CD4-positive, CD25-positive, alpha-beta regulatory T cell (primary cell): ENCODE results near the gene ZDHHC11B. TPM values are rescaled to one million over a fixed set of nuclear protein-coding genes. Genes with fewer than 3 reads are reported as not detected.
"Not testable (repeated sequence)": the region's sequence is repeated elsewhere in the genome, so short reads cannot be mapped to it uniquely, and the experiment has no call there.

Source experiments
- ATAC-seq, 2 donors: fragments of 150-1000 bp; cut with Tn5 transposase; one replicate each; pipeline ENCODE4 v1.10.0; 2021; ENCODE audit warnings: low read depth in 2 of 2, moderate number of reproducible peaks in 2 of 2, moderate library complexity in 1 of 2
- DNase-seq, 3 donors: peaks; one replicate each; pipeline versions ENCODE4 v3.0.0 to v3.0.0-alpha.2; 2012 to 2022; ENCODE audit warnings: mixed read lengths in 1 of 3
- H3K27ac ChIP-seq: one replicate; pipeline ENCODE4 v1.7.0; 2013; ENCODE audit warnings: mild to moderate bottlenecking, low read length; ENCODE audit not compliant: insufficient read depth, poor library complexity, severe bottlenecking
- H3K27me3 ChIP-seq: one replicate; pipeline ENCODE4 v1.7.0; 2013; ENCODE audit warnings: low read length; ENCODE audit not compliant: control insufficient read depth, insufficient read depth
- H3K36me3 ChIP-seq: one replicate; pipeline ENCODE4 v1.7.0; 2013; ENCODE audit warnings: mild to moderate bottlenecking, low read length, moderate library complexity; ENCODE audit not compliant: control insufficient read depth, insufficient read depth
- H3K4me1 ChIP-seq: 2 replicates; pipeline ENCODE4 v1.7.0; 2013; ENCODE audit warnings: mild to moderate bottlenecking, low read length; ENCODE audit not compliant: insufficient read depth, control insufficient read depth, poor library complexity, severe bottlenecking
- H3K4me3 ChIP-seq: one replicate; pipeline ENCODE4 v1.7.0; 2013; ENCODE audit warnings: low read depth, mild to moderate bottlenecking, low read length, moderate library complexity
- H3K9me3 ChIP-seq, 2 experiments: 1 replicate in 1 of 2; 2 replicates in 1 of 2; pipeline ENCODE4 v1.7.0; 2013; ENCODE audit warnings: low read length in 2 of 2, mild to moderate bottlenecking in 1 of 2, moderate library complexity in 1 of 2; ENCODE audit not compliant: control insufficient read depth in 2 of 2
- H3K27ac Mint-ChIP-seq, 3 donors: one replicate each; pipeline ENCODE4 v1.8.0; 2020 to 2022; ENCODE audit warnings: mild to moderate bottlenecking in 3 of 3, mixed read lengths in 3 of 3, moderate library complexity in 2 of 3
- H3K27me3 Mint-ChIP-seq: one replicate; pipeline ENCODE4 v1.8.0; 2022; ENCODE audit warnings: mild to moderate bottlenecking, mixed read lengths
- H3K36me3 Mint-ChIP-seq: one replicate; pipeline ENCODE4 v1.8.0; 2020; ENCODE audit warnings: mixed read lengths
- H3K4me1 Mint-ChIP-seq, 4 donors: one replicate each; pipeline ENCODE4 v1.8.0; 2020 to 2022; ENCODE audit warnings: mixed read lengths in 4 of 4, mild to moderate bottlenecking in 1 of 4
- H3K4me3 Mint-ChIP-seq, 4 donors: one replicate each; pipeline ENCODE4 v1.8.0; 2020 to 2022; ENCODE audit warnings: mild to moderate bottlenecking in 4 of 4, mixed read lengths in 4 of 4, moderate library complexity in 3 of 4
- H3K9me3 Mint-ChIP-seq, 7 donors: one replicate each; pipeline ENCODE4 v1.8.0; 2020 to 2022; ENCODE audit warnings: mixed read lengths in 7 of 7, mild to moderate bottlenecking in 3 of 7, moderate library complexity in 2 of 7
- polyA plus RNA-seq, 4 donors: library from polyadenylated mRNA; unstranded; fragments of 300-500 nt; fragmentation: Illumina TruSeq; gene quantifications; one replicate each; pipeline ENCODE4 v1.2.3, GENCODE V29; 2021
- total RNA-seq: library from RNA; stranded (reverse); gene quantifications from one replicate; pipeline ENCODE4 v1.2.3, GENCODE V29; 2022

The ZDHHC11B gene
- total and polyA plus RNA-seq, 5 donors from 2014 or later: 17.7 TPM; not detected in 4

GRCh38 chr5:775961-776861 lies 8.3 kb downstream of the ZDHHC11B start:
- Histone ChIP-seq H3K4me3 (no peak overlapping the region), H3K27me3 (no peaks in the 10 kb centered on the region), H3K9me3 (no peaks in the 10 kb centered on the region), H3K36me3 (no peaks in the 10 kb centered on the region), H3K27ac (no peak overlapping the region), H3K4me1 (no peaks in the 10 kb centered on the region)
- Mint-ChIP-seq H3K27me3 (no peaks in the 10 kb centered on the region), H3K27ac (no peak overlapping the region), H3K4me3 (no peak overlapping the region), H3K9me3 (no peaks in the 10 kb centered on the region), H3K36me3 (no peaks in the 10 kb centered on the region), H3K4me1 (peaks cover 0 to 3% (median 0%) of the 10 kb centered on the region in 4 donors)
- ATAC-seq (no peak), DNase-seq (no peak)

GRCh38 chr5:775595-775960 lies 9.0 kb downstream of the ZDHHC11B start:
- H3K27me3 ChIP-seq, H3K9me3 Mint-ChIP-seq, H3K27ac Mint-ChIP-seq, H3K9me3 ChIP-seq, ATAC-seq, H3K27me3 Mint-ChIP-seq, H3K36me3 ChIP-seq, H3K36me3 Mint-ChIP-seq, H3K4me3 ChIP-seq, DNase-seq, H3K4me1 ChIP-seq, H3K27ac ChIP-seq, H3K4me3 Mint-ChIP-seq, H3K4me1 Mint-ChIP-seq: not testable (repeated sequence)

- not testable (repeated sequence) for H3K9me3 Mint-ChIP-seq, H3K27ac ChIP-seq, H3K36me3 ChIP-seq, H3K27ac Mint-ChIP-seq, H3K4me3 Mint-ChIP-seq, DNase-seq, H3K27me3 ChIP-seq, H3K4me1 ChIP-seq, H3K9me3 ChIP-seq, H3K4me1 Mint-ChIP-seq, H3K36me3 Mint-ChIP-seq, H3K27me3 Mint-ChIP-seq, ATAC-seq, H3K4me3 ChIP-seq
These were observed 9.5 kb downstream of the ZDHHC11B start for GRCh38 chr5:774854-775505.

- not testable (repeated sequence) for DNase-seq
These were observed 10.2 kb downstream of the ZDHHC11B start for GRCh38 chr5:774304-774703.

GRCh38 chr5:773517-774264 lies 10.8 kb downstream of the ZDHHC11B start:
- Histone ChIP-seq H3K4me3 (no peak overlapping the region), H3K27ac (no peak overlapping the region), H3K9me3 (no peaks in the 10 kb centered on the region), H3K36me3 (no peaks in the 10 kb centered on the region), H3K4me1 (no peaks in the 10 kb centered on the region), H3K27me3 (no peaks in the 10 kb centered on the region)
- DNase-seq (no peak), ATAC-seq (no peak)
- H3K27ac Mint-ChIP-seq: no peak overlapping the region
- H3K9me3 Mint-ChIP-seq: no peaks in the 10 kb centered on the region
- no peaks in the 10 kb centered on the region for H3K27me3 Mint-ChIP-seq
- H3K4me3 Mint-ChIP-seq: no peak overlapping the region
- H3K4me1 Mint-ChIP-seq: peaks cover 0 to 3% (median 0%) of the 10 kb centered on the region in 4 donors
- H3K36me3 Mint-ChIP-seq: no peaks in the 10 kb centered on the region

More at GRCh38 chr5:774304-774703, 10.2 kb downstream of the ZDHHC11B start:
- H3K4me1 ChIP-seq, H3K9me3 Mint-ChIP-seq, H3K36me3 ChIP-seq, H3K4me3 Mint-ChIP-seq, H3K27ac ChIP-seq, H3K27me3 Mint-ChIP-seq, H3K9me3 ChIP-seq, H3K27ac Mint-ChIP-seq, H3K4me3 ChIP-seq, H3K27me3 ChIP-seq, H3K36me3 Mint-ChIP-seq, ATAC-seq, H3K4me1 Mint-ChIP-seq: not testable (repeated sequence)

- H3K36me3 ChIP-seq, H3K4me3 Mint-ChIP-seq, H3K27ac Mint-ChIP-seq, H3K9me3 Mint-ChIP-seq, H3K4me1 ChIP-seq, DNase-seq, ATAC-seq, H3K27me3 Mint-ChIP-seq, H3K27ac ChIP-seq, H3K27me3 ChIP-seq, H3K36me3 Mint-ChIP-seq, H3K9me3 ChIP-seq, H3K4me1 Mint-ChIP-seq, H3K4me3 ChIP-seq: not testable (repeated sequence)
These were observed 11.6 kb downstream of the ZDHHC11B start for GRCh38 chr5:772931-773330.

- not testable (repeated sequence) for H3K4me3 ChIP-seq, DNase-seq, H3K4me1 Mint-ChIP-seq, H3K27me3 ChIP-seq, H3K27me3 Mint-ChIP-seq, H3K27ac Mint-ChIP-seq, H3K4me1 ChIP-seq, ATAC-seq, H3K9me3 ChIP-seq, H3K4me3 Mint-ChIP-seq, H3K9me3 Mint-ChIP-seq, H3K36me3 Mint-ChIP-seq, H3K27ac ChIP-seq, H3K36me3 ChIP-seq
These were observed 12.0 kb downstream of the ZDHHC11B start for GRCh38 chr5:772547-772890.
